ENCODE results near the gene DLX5. TPM values are rescaled to one million over a fixed set of nuclear protein-coding genes. Genes with fewer than 3 reads are reported as not detected.

The DLX5 gene
- total and polyA plus RNA-seq, 2 of the 4 experiments (the other 2 are of a cell fraction) = not detected

- CTCF ChIA-PET = interaction anchor here (0.7 kb wide), 1 partner anchor 40 kb away, joined by 14 read pairs; no protein-coding TSS in a partner anchor
These were observed 36.9 kb downstream of the DLX5 start for GRCh38 chr7:96987719-96988118.

More at GRCh38 chr7:96987719-96988118, 36.9 kb downstream of the DLX5 start:
- intact Hi-C loops (cut with micrococcal nuclease) (no loop called here), dilution Hi-C loops (cut with HindIII; ENCODE audit: low sequenced_read_pairs, unreplicated experiment) (no loop called here), in situ Hi-C loops (cut with MboI; ENCODE audit: low sequenced_read_pairs) (no loop called here)
- H3K23ac ChIP-seq (ENCODE audit: low read depth, low read length) = no peak overlapping the region
- no peaks in the 10 kb centered on the region for H3K9me1 ChIP-seq (ENCODE audit: insufficient read depth, low read length)
- peaks cover 22% of the 10 kb centered on the region for H3K27me3 ChIP-seq (ENCODE audit: control insufficient read depth, insufficient read depth, low read length)
- H2AK9ac ChIP-seq (replicated peaks; ENCODE audit: low read depth, low read length, poor library complexity) = no peak overlapping the region
- H2BK120ac ChIP-seq (ENCODE audit: low read depth, low read length) = no peak overlapping the region
- no peaks in the 10 kb centered on the region for H3K79me1 ChIP-seq (ENCODE audit: low read depth in 1 of 2, low read length in 2 of 2)
- no peak overlapping the region for H3K27ac ChIP-seq (ENCODE audit: insufficient read depth, low read length)
- no peak overlapping the region for H3K18ac ChIP-seq (ENCODE audit: low read depth, low read length)
- DNase-seq = no peak
- H3K9ac ChIP-seq (ENCODE audit: low read depth, low read length) = no peak overlapping the region
- H4K5ac ChIP-seq (ENCODE audit: low read depth, low read length) = no peak overlapping the region
- H2AK5ac ChIP-seq (ENCODE audit: low read depth, low read length) = no peak overlapping the region
- H2BK20ac ChIP-seq (ENCODE audit: low read depth, low read length) = no peak overlapping the region
- no peak overlapping the region for H2AFZ ChIP-seq (replicated peaks; ENCODE audit: low read length, poor library complexity)
- no peaks in the 10 kb centered on the region for H3K36me3 ChIP-seq (ENCODE audit: control insufficient read depth, insufficient read depth, low read length)
- no peak overlapping the region for H3K56ac ChIP-seq (ENCODE audit: extremely low read depth, insufficient read depth, low read length)
- H4K8ac ChIP-seq (ENCODE audit: low read depth in 2 of 2, low read length in 2 of 2) = no peak overlapping the region
- H4K91ac ChIP-seq (ENCODE audit: insufficient read depth, low read depth, low read length) = no peak overlapping the region
- BruUV-seq (replicated peaks) = no TSS peak
- no peaks in the 10 kb centered on the region for H4K20me1 ChIP-seq (ENCODE audit: insufficient read depth, low read length)
- no peak for ATAC-seq (ENCODE audit: low read depth)
- no peak overlapping the region for H2BK15ac ChIP-seq (ENCODE audit: low read depth, low read length)
- no peak overlapping the region for H3K4ac ChIP-seq (ENCODE audit: low read depth, low read length)
- no peak for TF ChIP-seq RFX5 (IDR thresholded peaks at IDR 0.05; ENCODE audit: low read depth, low read length)
- TF ChIP-seq BHLHE40 (IDR thresholded peaks at IDR 0.05; ENCODE audit: low read depth, low read length) = no peak
- no peak for TF ChIP-seq MAFK (IDR thresholded peaks at IDR 0.05; ENCODE audit: low read depth, low read length)
- TF ChIP-seq CEBPB (IDR thresholded peaks at IDR 0.05; ENCODE audit: low read depth, low read length) = no peak
- TF ChIP-seq NFE2L2 (IDR thresholded peaks at IDR 0.05; ENCODE audit: low read depth, low read length) = no peak
- TF ChIP-seq ELK1 (IDR thresholded peaks at IDR 0.05; ENCODE audit: borderline replicate concordance, low read depth, low read length) = no peak
- no peak for TF ChIP-seq RCOR1 (IDR thresholded peaks at IDR 0.05; ENCODE audit: insufficient replicate concordance, low read length)
- no peak for TF ChIP-seq POLR2A (IDR thresholded peaks at IDR 0.05; ENCODE audit: low read depth, low read length)
- TF ChIP-seq MXI1 (IDR thresholded peaks at IDR 0.05; ENCODE audit: borderline replicate concordance, low read depth, low read length) = no peak
- no peak for TF ChIP-seq SMC3 (IDR thresholded peaks at IDR 0.05; ENCODE audit: low read depth, low read length)
- no peak for TF ChIP-seq FOS (IDR thresholded peaks at IDR 0.05; ENCODE audit: low read depth, low read length)
- TF ChIP-seq CHD1 (IDR thresholded peaks at IDR 0.05; ENCODE audit: low read depth, low read length) = no peak
- no peak for TF ChIP-seq USF2 (IDR thresholded peaks at IDR 0.05; ENCODE audit: low read depth, low read length)
- TF ChIP-seq MAZ (IDR thresholded peaks at IDR 0.05; ENCODE audit: borderline replicate concordance, low read depth, low read length) = no peak
- no peak for TF ChIP-seq RAD21 (IDR thresholded peaks at IDR 0.05; ENCODE audit: low read length)
- no peak for TF ChIP-seq CTCF (conservative IDR thresholded peaks at IDR 0.05; ENCODE audit: low read depth, low read length)
- H2BK5ac ChIP-seq (ENCODE audit: low read depth, low read length, poor library complexity, severe bottlenecking) = no peak overlapping the region
- H3K14ac ChIP-seq (replicated peaks; ENCODE audit: low read depth, low read length) = no peak overlapping the region
- POLR2A ChIA-PET (ENCODE audit: unreplicated experiment) = no interaction called here
- H3K4me2 ChIP-seq (ENCODE audit: low read depth, low read length) = no peak overlapping the region
- H3K4me1 ChIP-seq (ENCODE audit: control insufficient read depth, insufficient read depth, low read length) = no peaks in the 10 kb centered on the region
- no peak overlapping the region for H3K4me3 ChIP-seq (ENCODE audit: insufficient read depth, low read depth, low read length)
- peaks cover 4% of the 10 kb centered on the region; the same call in 1 of the 2 replicates for H3K9me3 ChIP-seq (ENCODE audit: control insufficient read depth, insufficient read depth, low read length)

All from IMR-90 (cell line).